ENCODE measurements around the gene ZPBP2. TPM values are rescaled to one million over a fixed set of nuclear protein-coding genes. Genes with fewer than 3 reads are reported as not detected.
"Not testable (repeated sequence)": the region's sequence is repeated elsewhere in the genome, so short reads cannot be mapped to it uniquely, and the experiment has no call there.

ZPBP2 gene
- total RNA-seq, 2 donors from 2014 or later: 0.37 TPM; not detected in 1

GRCh38 chr17:39899215-39899614, 31.2 kb downstream of the ZPBP2 start:
- peaks cover 12% of the 10 kb centered on the region for H3K4me1 Mint-ChIP-seq
- peaks cover 2% of the 10 kb centered on the region for H3K36me3 Mint-ChIP-seq (ENCODE audit: low read depth)
- H3K9me3 ChIP-seq (ENCODE audit: control insufficient read depth, low read length, poor library complexity, severe bottlenecking): no peaks in the 10 kb centered on the region
- DNase-seq (no peak), ATAC-seq (no peak)
- no peaks in the 10 kb centered on the region for H3K27me3 Mint-ChIP-seq
- peak overlapping the region; percentile 24 for H3K27ac Mint-ChIP-seq
- H3K4me3 Mint-ChIP-seq: no peak overlapping the region

DNA sequence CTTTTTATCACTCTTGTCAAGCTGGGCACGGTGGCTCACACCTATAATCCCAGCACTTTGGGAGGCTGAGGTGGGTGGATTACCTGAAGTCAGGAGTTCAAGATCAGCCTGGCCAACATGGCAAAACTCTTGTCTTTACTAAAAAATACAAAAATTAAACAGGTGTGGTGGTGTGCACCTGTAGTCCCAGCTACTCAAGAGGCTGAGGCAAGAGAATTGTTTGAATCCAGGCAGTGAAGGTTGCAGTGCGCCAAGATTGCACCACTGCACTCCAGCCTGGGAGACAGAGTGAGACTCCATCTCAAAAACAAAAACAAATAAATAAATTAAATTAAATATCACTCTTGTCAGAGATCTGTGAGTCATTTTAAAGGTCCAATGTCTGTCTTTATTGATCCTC, 34.0 kb downstream of the ZPBP2 start:
- not testable (repeated sequence) for ATAC-seq; H3K27ac Mint-ChIP-seq; H3K4me3 Mint-ChIP-seq; H3K9me3 ChIP-seq (ENCODE audit: control insufficient read depth, low read length, poor library complexity, severe bottlenecking); H3K27me3 Mint-ChIP-seq; DNase-seq; H3K36me3 Mint-ChIP-seq (ENCODE audit: low read depth)
- peaks cover 15% of the 10 kb centered on the region for H3K4me1 Mint-ChIP-seq

GRCh38 chr17:39903158-39903884, 35.3 kb downstream of the ZPBP2 start:
- Mint-ChIP-seq H3K36me3 (ENCODE audit: low read depth) (peaks cover 5% of the 10 kb centered on the region), H3K4me3 (peak overlapping the region; percentile 41), H3K27me3 (no peaks in the 10 kb centered on the region), H3K27ac (no peak overlapping the region), H3K4me1 (peaks cover 15% of the 10 kb centered on the region)
- DNase-seq (no peak), ATAC-seq (peak; percentile 45)
- H3K9me3 ChIP-seq (ENCODE audit: control insufficient read depth, low read length, poor library complexity, severe bottlenecking): no peaks in the 10 kb centered on the region

DNA sequence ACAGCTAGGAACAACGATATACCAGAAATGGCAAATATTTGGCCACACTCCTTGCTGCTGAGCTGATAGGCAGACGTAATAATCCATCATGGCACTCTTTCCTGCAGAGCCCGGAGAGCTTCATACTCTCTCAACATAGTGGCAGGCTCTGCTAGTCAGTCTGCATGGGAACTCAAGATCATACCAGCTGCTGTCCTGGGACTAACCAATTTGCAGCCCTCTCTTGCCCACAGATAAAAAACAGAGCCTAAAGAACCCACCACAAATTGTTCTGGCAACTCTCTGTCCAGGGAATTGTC, 36.9 kb downstream of the ZPBP2 start:
- no peak for ATAC-seq
- Mint-ChIP-seq H3K27ac (peak overlapping the region; percentile 47), H3K4me1 (peaks cover 17% of the 10 kb centered on the region), H3K36me3 (ENCODE audit: low read depth) (peaks cover 7% of the 10 kb centered on the region), H3K4me3 (no peak overlapping the region), H3K27me3 (no peaks in the 10 kb centered on the region)
- H3K9me3 ChIP-seq (ENCODE audit: control insufficient read depth, low read length, poor library complexity, severe bottlenecking): no peaks in the 10 kb centered on the region
- no peak for DNase-seq

- no peak for DNase-seq
- ATAC-seq: no peak
- Mint-ChIP-seq H3K4me3 (no peak overlapping the region), H3K4me1 (peaks cover 15% of the 10 kb centered on the region), H3K36me3 (ENCODE audit: low read depth) (peaks cover 16% of the 10 kb centered on the region), H3K27ac (no peak overlapping the region), H3K27me3 (no peaks in the 10 kb centered on the region)
- H3K9me3 ChIP-seq (ENCODE audit: control insufficient read depth, low read length, poor library complexity, severe bottlenecking): no peaks in the 10 kb centered on the region
Measured at GRCh38 chr17:39908789-39909352, 40.9 kb downstream of the ZPBP2 start.

DNA sequence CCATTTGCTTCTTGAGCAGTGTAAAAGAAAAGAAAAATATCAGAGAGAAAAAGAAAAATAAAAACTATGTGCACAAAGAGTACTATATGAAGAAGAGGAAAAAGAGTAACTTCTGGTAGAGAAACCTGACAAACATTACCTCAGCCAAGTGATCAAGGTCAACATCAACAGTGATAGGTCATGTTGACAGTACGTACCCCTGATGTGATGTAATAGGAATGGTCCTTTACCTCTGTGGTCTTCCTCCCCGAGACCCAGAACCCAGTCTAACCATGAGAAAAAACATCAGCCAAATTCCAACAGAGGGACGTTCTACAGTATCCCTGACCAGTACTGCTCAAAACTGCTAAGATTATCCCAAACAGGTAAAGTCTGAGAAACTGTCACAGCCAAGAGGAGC, 46.0 kb downstream of the ZPBP2 start:
- peak overlapping the region; percentile 62 for H3K27ac Mint-ChIP-seq
- no peaks in the 10 kb centered on the region for H3K27me3 Mint-ChIP-seq
- ATAC-seq (no peak), DNase-seq (no peak)
- peaks cover 16% of the 10 kb centered on the region for H3K36me3 Mint-ChIP-seq (ENCODE audit: low read depth)
- H3K9me3 ChIP-seq (ENCODE audit: control insufficient read depth, low read length, poor library complexity, severe bottlenecking): no peaks in the 10 kb centered on the region
- H3K4me1 Mint-ChIP-seq: peaks cover 15% of the 10 kb centered on the region
- no peak overlapping the region for H3K4me3 Mint-ChIP-seq

DNA sequence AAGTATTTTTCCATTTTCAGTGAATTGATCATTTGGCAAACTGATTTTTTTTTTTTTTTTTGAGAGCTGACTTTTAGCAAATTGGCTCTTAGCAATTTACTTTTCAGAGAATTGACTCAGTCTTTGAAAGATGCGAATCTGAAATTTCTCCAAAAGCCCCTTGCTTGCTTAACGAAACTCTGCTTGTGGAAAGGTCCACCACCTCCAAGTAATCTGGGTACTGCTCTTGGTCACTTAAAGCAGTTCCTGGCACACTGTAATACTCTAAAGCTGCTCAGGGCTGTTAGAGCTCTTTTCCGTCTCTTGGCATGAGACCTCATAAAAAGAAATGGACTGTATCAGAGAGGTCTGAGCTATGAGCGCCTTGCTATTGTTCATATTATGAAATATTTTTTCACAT, 47.6 kb downstream of the ZPBP2 start:
- Mint-ChIP-seq H3K4me1 (peaks cover 17% of the 10 kb centered on the region), H3K27ac (no peak overlapping the region), H3K27me3 (no peaks in the 10 kb centered on the region), H3K4me3 (no peak overlapping the region), H3K36me3 (ENCODE audit: low read depth) (peaks cover 14% of the 10 kb centered on the region)
- ATAC-seq (no peak), DNase-seq (no peak)
- H3K9me3 ChIP-seq (ENCODE audit: control insufficient read depth, low read length, poor library complexity, severe bottlenecking): no peaks in the 10 kb centered on the region

DNA sequence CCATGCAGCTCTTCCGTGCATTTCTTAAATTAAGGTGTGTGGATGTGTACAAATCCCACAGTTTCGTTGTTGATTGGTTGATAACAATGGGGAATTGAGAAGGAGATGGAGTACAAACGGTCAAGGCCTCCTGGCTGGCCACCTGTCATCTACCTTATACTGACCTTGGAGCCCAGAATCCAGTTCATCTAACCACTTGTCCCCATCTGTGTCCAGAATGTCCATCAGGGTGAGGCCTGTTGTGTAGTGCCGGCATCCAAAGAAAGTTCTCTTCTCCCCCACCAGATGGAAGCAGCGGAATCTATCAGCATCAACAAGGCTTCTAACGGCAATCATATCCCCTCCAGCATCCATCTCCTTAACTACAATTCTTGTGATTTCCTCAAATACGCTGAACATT, 48.9 kb downstream of the ZPBP2 start:
- Mint-ChIP-seq H3K4me1 (peaks cover 29% of the 10 kb centered on the region), H3K4me3 (no peak overlapping the region), H3K36me3 (ENCODE audit: low read depth) (peaks cover 8% of the 10 kb centered on the region), H3K27me3 (no peaks in the 10 kb centered on the region), H3K27ac (no peak overlapping the region)
- no peak for ATAC-seq
- H3K9me3 ChIP-seq (ENCODE audit: control insufficient read depth, low read length, poor library complexity, severe bottlenecking): no peaks in the 10 kb centered on the region
- no peak for DNase-seq

DNA sequence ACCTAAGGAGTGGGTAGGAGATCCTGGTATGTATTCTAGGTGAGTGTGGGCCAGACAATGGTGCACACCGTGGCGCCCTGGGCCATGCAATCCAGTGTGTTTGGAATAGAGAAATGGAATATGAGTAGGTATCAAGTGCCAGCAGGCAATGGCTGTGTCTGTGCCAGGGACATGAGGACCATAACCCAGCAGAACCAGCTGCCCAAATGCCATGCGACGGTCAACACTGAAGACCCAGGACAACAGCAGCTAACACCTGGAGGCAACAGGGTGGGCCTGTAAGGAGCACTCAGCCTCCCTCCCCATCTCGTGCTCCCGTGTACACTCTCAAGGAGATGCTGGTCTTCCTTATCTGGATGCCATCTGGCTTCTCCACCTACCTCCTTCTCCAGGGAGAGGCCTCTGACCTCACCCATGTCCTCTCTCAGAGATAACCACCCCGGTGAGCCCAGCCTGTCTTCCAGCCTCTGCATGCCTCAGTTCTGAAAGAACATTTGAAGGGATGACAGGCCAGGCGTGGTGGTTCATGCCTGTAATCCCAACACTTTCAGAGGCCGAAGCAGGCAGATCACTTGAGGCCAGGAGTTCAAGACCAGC, 51.2 kb downstream of the ZPBP2 start:
- Mint-ChIP-seq H3K27me3 (no peaks in the 10 kb centered on the region), H3K36me3 (ENCODE audit: low read depth) (peaks cover 5% of the 10 kb centered on the region), H3K4me1 (peaks cover 39% of the 10 kb centered on the region), H3K27ac (peak overlapping the region; percentile 76), H3K4me3 (peak overlapping the region; percentile 61)
- no peak for DNase-seq
- no peaks in the 10 kb centered on the region for H3K9me3 ChIP-seq (ENCODE audit: control insufficient read depth, low read length, poor library complexity, severe bottlenecking)
- no peak for ATAC-seq

- Mint-ChIP-seq H3K4me3 (peak overlapping the region; percentile 77), H3K4me1 (peaks cover 47% of the 10 kb centered on the region), H3K27ac (peak overlapping the region; percentile 90), H3K36me3 (ENCODE audit: low read depth) (peaks cover 3% of the 10 kb centered on the region), H3K27me3 (no peaks in the 10 kb centered on the region)
- no peaks in the 10 kb centered on the region for H3K9me3 ChIP-seq (ENCODE audit: control insufficient read depth, low read length, poor library complexity, severe bottlenecking)
- ATAC-seq: peak; percentile 82
- peak in 2 of 3 donors; percentile 24 to 25 for DNase-seq
Measured at GRCh38 chr17:39920218-39921210, 52.5 kb downstream of the ZPBP2 start.

GRCh38 chr17:39921323-39921722, 53.3 kb downstream of the ZPBP2 start:
- Mint-ChIP-seq H3K4me3 (peak overlapping the region; percentile 77), H3K36me3 (ENCODE audit: low read depth) (peaks cover 5% of the 10 kb centered on the region), H3K4me1 (peaks cover 54% of the 10 kb centered on the region), H3K27me3 (no peaks in the 10 kb centered on the region), H3K27ac (peak overlapping the region; percentile 90)
- ATAC-seq: peak; percentile 29
- H3K9me3 ChIP-seq (ENCODE audit: control insufficient read depth, low read length, poor library complexity, severe bottlenecking): no peaks in the 10 kb centered on the region
- DNase-seq: no peak

DNA sequence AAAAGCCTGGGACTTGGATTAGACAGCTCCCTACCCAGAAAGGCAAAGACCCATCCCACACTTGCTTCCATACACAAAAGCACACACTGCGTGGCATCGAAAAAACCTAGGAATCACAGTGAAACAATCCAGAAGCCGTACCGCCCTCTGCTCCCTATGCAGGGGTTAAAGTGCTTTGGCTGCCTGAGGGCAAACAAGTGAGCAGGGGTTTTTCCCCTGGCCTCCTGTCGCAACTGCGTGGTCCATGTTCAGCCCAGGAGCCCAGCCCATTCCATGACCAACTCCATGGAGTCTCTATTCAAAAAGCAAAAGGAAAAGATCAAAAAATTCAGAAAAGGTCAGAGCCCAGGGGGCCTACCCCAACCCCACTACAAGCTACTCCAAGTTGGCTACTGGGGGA, 54.0 kb downstream of the ZPBP2 start:
- ATAC-seq (no peak), DNase-seq (no peak)
- H3K4me3 Mint-ChIP-seq: no peak overlapping the region
- no peaks in the 10 kb centered on the region for H3K9me3 ChIP-seq (ENCODE audit: control insufficient read depth, low read length, poor library complexity, severe bottlenecking)
- H3K27ac Mint-ChIP-seq: peak overlapping the region; percentile 90
- H3K4me1 Mint-ChIP-seq: peaks cover 54% of the 10 kb centered on the region
- peaks cover 5% of the 10 kb centered on the region for H3K36me3 Mint-ChIP-seq (ENCODE audit: low read depth)
- H3K27me3 Mint-ChIP-seq: no peaks in the 10 kb centered on the region

GRCh38 chr17:39923230-39923629, 55.2 kb downstream of the ZPBP2 start:
- DNase-seq: no peak
- Mint-ChIP-seq H3K27me3 (no peaks in the 10 kb centered on the region), H3K27ac (peak overlapping the region; percentile 97), H3K4me3 (peak overlapping the region; percentile 70), H3K36me3 (ENCODE audit: low read depth) (peaks cover 7% of the 10 kb centered on the region), H3K4me1 (peaks cover 55% of the 10 kb centered on the region)
- no peaks in the 10 kb centered on the region for H3K9me3 ChIP-seq (ENCODE audit: control insufficient read depth, low read length, poor library complexity, severe bottlenecking)
- no peak for ATAC-seq

Measured in T-helper 17 cell (primary cell).